HG02943 (cell line): ENCODE results near the gene TKTL1.
"Not testable (repeated sequence)": the region's sequence is repeated elsewhere in the genome, so short reads cannot be mapped to it uniquely, and the experiment has no call there.

Experiments
- ATAC-seq: cut with Tn5 transposase; IDR thresholded peaks from one replicate; pipeline ENCODE4 v1.9.1; 2021; ENCODE audit warnings: mild to moderate bottlenecking, low read depth, moderate library complexity; ENCODE audit not compliant: unreplicated experiment

The TKTL1 gene, protein sequence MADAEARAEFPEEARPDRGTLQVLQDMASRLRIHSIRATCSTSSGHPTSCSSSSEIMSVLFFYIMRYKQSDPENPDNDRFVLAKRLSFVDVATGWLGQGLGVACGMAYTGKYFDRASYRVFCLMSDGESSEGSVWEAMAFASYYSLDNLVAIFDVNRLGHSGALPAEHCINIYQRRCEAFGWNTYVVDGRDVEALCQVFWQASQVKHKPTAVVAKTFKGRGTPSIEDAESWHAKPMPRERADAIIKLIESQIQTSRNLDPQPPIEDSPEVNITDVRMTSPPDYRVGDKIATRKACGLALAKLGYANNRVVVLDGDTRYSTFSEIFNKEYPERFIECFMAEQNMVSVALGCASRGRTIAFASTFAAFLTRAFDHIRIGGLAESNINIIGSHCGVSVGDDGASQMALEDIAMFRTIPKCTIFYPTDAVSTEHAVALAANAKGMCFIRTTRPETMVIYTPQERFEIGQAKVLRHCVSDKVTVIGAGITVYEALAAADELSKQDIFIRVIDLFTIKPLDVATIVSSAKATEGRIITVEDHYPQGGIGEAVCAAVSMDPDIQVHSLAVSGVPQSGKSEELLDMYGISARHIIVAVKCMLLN

DNA sequence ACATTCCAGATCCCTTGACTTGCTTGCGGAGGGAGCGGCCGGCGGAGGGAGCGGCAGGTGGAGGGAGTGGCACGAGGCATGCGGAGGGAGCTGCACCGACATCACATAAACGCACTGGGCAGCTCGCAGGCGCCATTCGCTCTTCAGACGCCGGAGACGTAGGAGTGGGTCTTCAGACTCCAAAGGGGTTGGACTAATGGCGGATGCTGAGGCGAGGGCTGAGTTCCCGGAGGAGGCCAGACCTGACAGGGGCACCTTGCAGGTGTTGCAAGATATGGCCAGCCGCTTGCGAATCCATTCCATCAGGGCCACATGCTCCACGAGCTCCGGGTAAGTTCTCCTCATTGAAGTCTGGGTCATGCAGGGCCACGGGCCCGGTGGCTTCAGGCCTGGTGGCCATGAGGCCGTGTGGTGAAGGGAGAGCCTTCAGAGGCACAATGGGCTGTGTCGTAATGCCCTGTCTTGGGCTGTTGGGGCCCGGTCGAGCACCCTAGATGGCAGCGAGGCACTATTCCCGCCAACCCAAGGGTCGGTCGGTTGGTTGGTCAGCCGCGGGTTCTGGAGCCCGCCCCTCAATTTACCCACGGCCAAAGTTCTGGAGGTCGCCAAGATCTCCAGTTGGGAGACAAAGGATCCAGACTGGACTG lies at the start of gene TKTL1:
Gene TKTL1 (plus strand): TSS at position 132 of the 647 bp plus-strand sequence. CDS start 65 bp downstream, at position 197.
- no peak for ATAC-seq

DNA sequence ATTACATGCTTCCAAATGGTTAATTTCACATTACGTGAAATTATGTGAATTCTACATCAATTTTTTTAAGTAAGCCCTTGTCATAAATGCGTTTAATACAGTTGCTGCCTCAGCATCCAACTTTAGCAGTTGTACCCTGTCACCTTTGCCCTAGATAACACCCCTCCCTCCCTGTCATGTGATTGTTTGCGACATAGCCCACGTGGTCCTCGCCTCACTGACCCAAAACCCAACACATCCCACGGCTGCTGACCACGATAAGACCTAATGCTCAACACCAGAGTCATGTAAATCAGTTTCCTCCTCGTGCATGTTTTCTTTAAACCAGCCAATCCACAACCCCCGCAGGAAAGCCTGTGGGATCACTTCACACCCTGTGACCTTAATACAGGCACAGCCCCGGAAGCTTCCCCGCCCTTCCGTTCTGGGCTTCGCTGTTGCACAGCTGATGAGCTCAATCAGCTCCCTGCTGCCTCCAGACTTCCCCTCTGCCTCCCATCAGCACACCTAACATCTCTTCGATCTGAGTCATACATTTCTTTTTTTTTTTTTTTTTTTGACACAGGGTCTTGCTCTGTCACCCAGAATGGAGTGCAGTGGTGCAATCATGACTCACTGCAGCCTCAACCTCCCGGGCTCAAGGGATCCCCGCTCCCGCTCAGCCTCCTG lies 48.1 kb upstream of the TKTL1 start:
- not testable (repeated sequence) for ATAC-seq

GRCh38 chrX:154248076-154248475 lies 47.5 kb upstream of the TKTL1 start:
- ATAC-seq, result not testable (repeated sequence)

GRCh38 chrX:154257282-154257681 lies 38.3 kb upstream of the TKTL1 start, which contains the start of gene OPN1MW3:
TSS of gene OPN1MW3 (plus strand) at chrX:154257582. CDS start at chrX:154257620, 38 bp downstream.
- ATAC-seq, result not testable (repeated sequence)

- ATAC-seq, result not testable (repeated sequence)
Observed at GRCh38 chrX:154258711-154259110, 36.9 kb upstream of the TKTL1 start.

DNA sequence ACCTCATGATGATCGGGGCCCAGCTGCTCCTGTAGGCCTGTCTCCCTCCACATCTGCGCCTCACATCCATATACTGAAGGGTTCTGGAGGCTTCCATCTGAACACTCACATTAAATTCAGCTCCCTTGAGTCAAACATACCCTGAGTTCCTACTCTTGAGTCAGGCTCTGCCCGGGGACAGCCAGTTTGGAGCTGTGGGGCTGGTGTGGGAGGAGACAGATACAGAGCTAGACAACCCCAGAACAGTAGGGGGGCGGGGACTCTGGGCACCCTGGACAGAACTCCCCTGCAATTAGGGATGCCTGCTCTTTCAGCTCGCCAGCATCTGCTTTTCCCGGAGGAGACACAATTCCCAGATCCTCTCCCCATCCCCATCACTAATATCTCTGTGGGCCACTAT lies 32.5 kb upstream of the TKTL1 start:
- ATAC-seq, result not testable (repeated sequence)

- ATAC-seq, result not testable (repeated sequence)
Observed at GRCh38 chrX:154269245-154269644, 26.4 kb upstream of the TKTL1 start.

DNA sequence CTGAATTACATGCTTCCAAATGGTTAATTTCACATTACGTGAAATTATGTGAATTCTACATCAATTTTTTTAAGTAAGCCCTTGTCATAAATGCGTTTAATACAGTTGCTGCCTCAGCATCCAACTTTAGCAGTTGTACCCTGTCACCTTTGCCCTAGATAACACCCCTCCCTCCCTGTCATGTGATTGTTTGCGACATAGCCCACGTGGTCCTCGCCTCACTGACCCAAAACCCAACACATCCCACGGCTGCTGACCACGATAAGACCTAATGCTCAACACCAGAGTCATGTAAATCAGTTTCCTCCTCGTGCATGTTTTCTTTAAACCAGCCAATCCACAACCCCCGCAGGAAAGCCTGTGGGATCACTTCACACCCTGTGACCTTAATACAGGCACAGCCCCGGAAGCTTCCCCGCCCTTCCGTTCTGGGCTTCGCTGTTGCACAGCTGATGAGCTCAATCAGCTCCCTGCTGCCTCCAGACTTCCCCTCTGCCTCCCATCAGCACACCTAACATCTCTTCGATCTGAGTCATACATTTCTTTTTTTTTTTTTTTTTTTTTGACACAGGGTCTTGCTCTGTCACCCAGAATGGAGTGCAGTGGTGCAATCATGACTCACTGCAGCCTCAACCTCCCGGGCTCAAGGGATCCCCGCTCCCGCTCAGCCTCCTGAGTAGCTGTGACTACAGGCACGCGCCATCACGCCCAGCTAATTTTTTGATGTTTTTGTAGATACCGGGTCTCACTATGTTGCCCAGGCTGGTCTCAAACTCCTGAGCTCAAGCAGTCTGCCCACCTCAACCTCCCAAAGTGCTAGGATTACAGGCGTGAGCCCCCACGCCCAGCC lies 10.9 kb upstream of the TKTL1 start:
- not testable (repeated sequence) for ATAC-seq

- ATAC-seq, result not testable (repeated sequence)
Observed at GRCh38 chrX:154286406-154286805, 9.2 kb upstream of the TKTL1 start.

- no peak for ATAC-seq
Observed at GRCh38 chrX:154294791-154295574, 612 bp upstream of the TKTL1 start, which contains the start of gene TEX28. TSS of gene TEX28 (minus strand) at chrX:154295124. CDS start at chrX:154292117, 3,007 bp downstream.

DNA sequence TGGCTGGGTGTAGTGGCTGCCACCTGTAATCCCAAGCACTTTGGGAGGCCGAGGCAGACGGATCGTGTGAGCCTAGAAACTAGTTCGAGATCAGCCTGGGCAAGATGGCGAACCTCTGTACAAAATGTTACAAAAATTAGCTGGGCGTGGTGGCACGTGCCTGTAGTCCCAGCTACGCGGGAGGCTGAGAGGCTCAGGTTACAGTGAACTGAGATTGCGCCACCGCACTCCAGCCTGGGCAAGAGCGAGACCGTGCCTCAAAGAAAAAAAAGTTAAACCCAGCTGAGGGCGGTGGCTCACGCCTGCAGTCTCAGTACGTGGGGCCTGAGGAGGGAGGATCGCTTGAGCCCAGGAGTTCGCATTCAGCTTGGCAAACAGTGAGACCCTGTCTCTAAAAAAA lies 1.1 kb downstream of the TKTL1 start:
- ATAC-seq, result no peak

- ATAC-seq, result no peak
Observed at GRCh38 chrX:154298312-154298711, 2.7 kb downstream of the TKTL1 start.

DNA sequence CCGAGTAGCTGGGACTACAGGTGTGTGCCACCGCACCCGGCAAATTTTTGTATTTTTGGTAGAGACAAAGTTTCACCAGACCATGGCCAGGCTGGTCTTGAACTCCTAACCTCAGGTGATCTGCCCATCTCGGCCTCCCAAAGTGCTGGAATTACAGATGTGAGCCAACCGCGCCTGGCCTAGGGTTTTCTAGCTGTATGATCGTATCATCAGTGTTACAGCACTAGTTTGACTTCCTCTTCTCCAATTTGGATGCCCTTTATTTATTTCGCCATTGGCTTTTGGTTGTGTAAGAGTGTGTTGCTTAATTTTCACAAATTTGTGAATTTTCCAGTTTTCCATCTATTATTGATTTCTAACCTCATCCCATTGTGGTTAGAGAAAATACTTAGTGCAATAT lies 5.2 kb downstream of the TKTL1 start:
- ATAC-seq, result no peak

- ATAC-seq, result not testable (repeated sequence)
Observed at GRCh38 chrX:154302998-154303397, 7.4 kb downstream of the TKTL1 start.

DNA sequence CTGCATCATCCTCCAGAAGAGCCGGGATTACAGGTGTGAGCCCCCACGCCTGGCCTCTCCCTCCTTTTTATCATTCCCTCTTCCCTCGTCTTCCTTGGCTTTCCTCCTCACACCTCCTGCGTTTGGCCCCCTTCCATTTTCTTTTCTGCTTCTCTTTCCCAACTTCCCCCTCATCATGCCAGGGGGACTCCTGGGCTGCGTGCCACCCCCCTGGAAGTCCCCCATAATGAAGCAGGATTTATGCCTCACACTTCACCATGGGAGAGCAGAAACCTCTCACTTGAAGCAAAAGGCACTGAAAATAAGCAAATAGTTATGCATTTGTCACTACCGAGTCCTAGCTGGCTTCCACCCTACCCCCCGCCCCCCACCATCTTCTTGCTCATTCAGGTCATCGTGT lies 7.9 kb downstream of the TKTL1 start:
- ATAC-seq, result no peak

GRCh38 chrX:154304846-154305245 lies 9.3 kb downstream of the TKTL1 start:
- ATAC-seq, result no peak

DNA sequence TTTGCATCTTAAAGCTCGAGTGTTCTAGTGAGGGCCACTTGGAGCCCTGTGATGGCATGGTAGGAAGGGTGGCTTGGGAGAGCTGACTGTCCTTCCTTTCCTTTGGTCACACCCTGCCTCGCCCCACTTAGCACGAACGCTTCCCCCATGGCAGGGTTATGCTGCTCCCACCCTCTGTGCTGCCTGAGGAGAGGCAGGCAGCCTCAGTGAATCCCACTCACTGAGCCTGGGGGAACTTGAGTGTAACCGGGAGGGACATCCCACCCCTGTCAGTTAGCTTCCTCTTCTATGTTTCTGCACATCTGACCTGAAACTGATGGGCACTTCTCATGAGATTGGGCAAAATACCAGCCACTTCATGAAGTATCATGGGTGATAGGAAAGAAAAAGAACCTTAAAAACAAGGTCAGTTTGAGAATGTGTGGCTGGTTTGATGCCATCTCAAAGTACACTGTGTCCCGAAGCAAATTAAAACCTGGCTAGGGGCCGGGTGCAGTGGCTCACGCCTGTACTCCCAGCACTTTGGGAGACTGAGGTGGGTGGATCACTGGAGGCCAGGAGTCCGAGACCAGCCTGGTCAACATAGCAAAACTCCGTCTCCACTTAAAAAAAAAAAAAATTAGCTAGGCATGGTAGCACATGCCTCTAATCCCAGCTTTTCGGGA lies 10.1 kb downstream of the TKTL1 start:
- no peak for ATAC-seq

GRCh38 chrX:154307202-154307601 lies 11.6 kb downstream of the TKTL1 start:
- no peak for ATAC-seq
